Measurements from ENCODE around the gene TYROBP.

Gene TYROBP

GRCh38 chr19:35869327-35870123, 38.6 kb downstream of the TYROBP start:
- ChIA-PET POLR2A (no interaction called here), CTCF (interaction anchor here (0.6 to 2.5 kb wide), 5 partner anchors 10 to 175 kb away, joined by 3 to 5 read pairs (median 3); partner anchors contain the start of gene KIRREL2)
- peak overlapping the region; percentile 49 for H3K4me3 ChIP-seq (ENCODE audit: low read depth, low read length)
- DNase-seq (ENCODE audit: low read depth, low spot score), result no peak
- TF ChIP-seq, protein P1, sequence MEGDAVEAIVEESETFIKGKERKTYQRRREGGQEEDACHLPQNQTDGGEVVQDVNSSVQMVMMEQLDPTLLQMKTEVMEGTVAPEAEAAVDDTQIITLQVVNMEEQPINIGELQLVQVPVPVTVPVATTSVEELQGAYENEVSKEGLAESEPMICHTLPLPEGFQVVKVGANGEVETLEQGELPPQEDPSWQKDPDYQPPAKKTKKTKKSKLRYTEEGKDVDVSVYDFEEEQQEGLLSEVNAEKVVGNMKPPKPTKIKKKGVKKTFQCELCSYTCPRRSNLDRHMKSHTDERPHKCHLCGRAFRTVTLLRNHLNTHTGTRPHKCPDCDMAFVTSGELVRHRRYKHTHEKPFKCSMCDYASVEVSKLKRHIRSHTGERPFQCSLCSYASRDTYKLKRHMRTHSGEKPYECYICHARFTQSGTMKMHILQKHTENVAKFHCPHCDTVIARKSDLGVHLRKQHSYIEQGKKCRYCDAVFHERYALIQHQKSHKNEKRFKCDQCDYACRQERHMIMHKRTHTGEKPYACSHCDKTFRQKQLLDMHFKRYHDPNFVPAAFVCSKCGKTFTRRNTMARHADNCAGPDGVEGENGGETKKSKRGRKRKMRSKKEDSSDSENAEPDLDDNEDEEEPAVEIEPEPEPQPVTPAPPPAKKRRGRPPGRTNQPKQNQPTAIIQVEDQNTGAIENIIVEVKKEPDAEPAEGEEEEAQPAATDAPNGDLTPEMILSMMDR (IDR thresholded peaks at IDR 0.05; ENCODE audit: insufficient read depth, low read length, missing control alignments), result no peak

- TF ChIP-seq, protein P1 (IDR thresholded peaks at IDR 0.05; ENCODE audit: insufficient read depth, low read length, missing control alignments), result no peak
- ChIA-PET POLR2A (no interaction called here), CTCF (interaction anchor here (1.8 to 2.5 kb wide), 2 partner anchors 12 to 62 kb away, joined by 4 to 5 read pairs; partner anchors contain the start of gene KIRREL2)
Observed at GRCh38 chr19:35868823-35869326, 39.2 kb downstream of the TYROBP start.

GRCh38 chr19:35868172-35868822, 39.8 kb downstream of the TYROBP start, which contains the start of gene APLP1:
Gene APLP1 (plus strand): TSS chr19:35868574. CDS start chr19:35868637, 63 bp downstream.
- ChIA-PET POLR2A (no interaction called here), CTCF (interaction anchor here (1.1 to 1.8 kb wide), 3 partner anchors 11 to 15 kb away, joined by 3 to 4 read pairs (median 3); partner anchors contain the start of gene KIRREL2)
- TF ChIP-seq, protein P1 (IDR thresholded peaks at IDR 0.05; ENCODE audit: insufficient read depth, low read length, missing control alignments), result no peak
- no peak for DNase-seq (ENCODE audit: low read depth, low spot score)
- peak within 1 kb of the TSS; percentile 49 for H3K4me3 ChIP-seq (ENCODE audit: low read depth, low read length)

More at GRCh38 chr19:35868823-35869326, 39.2 kb downstream of the TYROBP start:
- no peak for DNase-seq (ENCODE audit: low read depth, low spot score)
- peak overlapping the region; percentile 49 for H3K4me3 ChIP-seq (ENCODE audit: low read depth, low read length)

DNA sequence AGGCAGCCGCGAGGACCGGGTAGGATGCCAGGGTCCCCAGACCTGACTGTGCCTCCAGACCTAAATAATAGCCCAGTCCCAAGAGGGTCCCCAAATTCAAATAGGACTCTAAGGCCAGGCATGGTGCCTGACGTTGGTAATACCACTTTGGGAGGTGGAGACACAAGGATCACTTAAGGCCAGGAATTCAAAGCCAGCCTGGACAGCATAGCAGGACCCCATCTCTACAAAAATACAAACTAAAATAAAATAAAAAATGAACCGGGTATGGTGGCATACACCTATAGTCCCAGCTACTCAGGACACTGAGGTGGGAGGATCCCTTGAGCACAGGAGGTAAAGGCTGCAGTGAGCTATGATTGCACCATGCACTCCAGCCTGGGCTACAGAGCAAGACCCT, 45.1 kb downstream of the TYROBP start:
- ChIA-PET CTCF (no interaction called here), POLR2A (no interaction called here)
- DNase-seq (ENCODE audit: low read depth, low spot score), result no peak
- TF ChIP-seq, protein P1 (IDR thresholded peaks at IDR 0.05; ENCODE audit: insufficient read depth, low read length, missing control alignments), result no peak
- no peak overlapping the region for H3K4me3 ChIP-seq (ENCODE audit: low read depth, low read length)

DNA sequence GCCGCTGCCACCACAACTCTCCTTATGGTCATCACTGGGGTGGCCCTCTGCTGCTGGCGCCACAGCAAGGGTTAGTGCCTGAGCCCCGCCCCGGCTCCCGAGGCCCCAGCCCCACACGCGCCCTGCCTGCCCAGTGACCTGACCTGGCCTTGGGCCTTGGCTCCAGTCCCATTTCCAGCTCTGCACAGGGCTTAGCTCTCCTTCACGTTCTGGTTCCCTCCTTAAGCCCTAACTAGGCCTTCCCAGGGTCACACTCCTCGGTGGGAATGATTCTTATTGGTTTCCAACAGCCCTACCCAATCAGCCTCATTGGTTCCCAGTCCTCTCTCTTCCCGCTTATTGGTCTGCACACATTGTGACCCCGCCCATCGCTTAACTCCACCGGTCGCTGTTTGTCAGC, 45.6 kb downstream of the TYROBP start:
- TF ChIP-seq, protein P1 (IDR thresholded peaks at IDR 0.05; ENCODE audit: insufficient read depth, low read length, missing control alignments), result no peak
- ChIA-PET CTCF (no interaction called here), POLR2A (no interaction called here)
- no peak for DNase-seq (ENCODE audit: low read depth, low spot score)
- H3K4me3 ChIP-seq (ENCODE audit: low read depth, low read length), result no peak overlapping the region

GRCh38 chr19:35861640-35862160, 46.4 kb downstream of the TYROBP start:
- POLR2A ChIA-PET, result no interaction called here
- TF ChIP-seq, protein P1 (IDR thresholded peaks at IDR 0.05; ENCODE audit: insufficient read depth, low read length, missing control alignments), result no peak
- no peak overlapping the region for H3K4me3 ChIP-seq (ENCODE audit: low read depth, low read length)
- DNase-seq (ENCODE audit: low read depth, low spot score), result no peak
- CTCF ChIA-PET, result no interaction called here

Data from AG04449 (cell line).